NCI-H1694 (cell line): ENCODE data around the gene FAM53A.

Experiments used
- DNase-seq: peaks from one replicate; lab custom pipeline; 2025; lab: John Stamatoyannopoulos, UW

The FAM53A gene, protein sequence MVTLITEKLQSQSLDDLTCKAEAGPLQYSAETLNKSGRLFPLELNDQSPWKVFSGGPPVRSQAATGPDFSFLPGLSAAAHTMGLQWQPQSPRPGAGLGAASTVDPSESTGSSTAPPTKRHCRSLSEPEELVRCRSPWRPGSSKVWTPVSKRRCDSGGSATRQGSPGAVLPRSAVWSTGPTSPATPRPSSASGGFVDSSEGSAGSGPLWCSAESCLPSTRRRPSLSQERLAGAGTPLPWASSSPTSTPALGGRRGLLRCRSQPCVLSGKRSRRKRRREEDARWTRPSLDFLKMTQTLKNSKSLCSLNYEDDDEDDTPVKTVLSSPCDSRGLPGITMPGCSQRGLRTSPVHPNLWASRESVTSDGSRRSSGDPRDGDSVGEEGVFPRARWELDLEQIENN

DNA sequence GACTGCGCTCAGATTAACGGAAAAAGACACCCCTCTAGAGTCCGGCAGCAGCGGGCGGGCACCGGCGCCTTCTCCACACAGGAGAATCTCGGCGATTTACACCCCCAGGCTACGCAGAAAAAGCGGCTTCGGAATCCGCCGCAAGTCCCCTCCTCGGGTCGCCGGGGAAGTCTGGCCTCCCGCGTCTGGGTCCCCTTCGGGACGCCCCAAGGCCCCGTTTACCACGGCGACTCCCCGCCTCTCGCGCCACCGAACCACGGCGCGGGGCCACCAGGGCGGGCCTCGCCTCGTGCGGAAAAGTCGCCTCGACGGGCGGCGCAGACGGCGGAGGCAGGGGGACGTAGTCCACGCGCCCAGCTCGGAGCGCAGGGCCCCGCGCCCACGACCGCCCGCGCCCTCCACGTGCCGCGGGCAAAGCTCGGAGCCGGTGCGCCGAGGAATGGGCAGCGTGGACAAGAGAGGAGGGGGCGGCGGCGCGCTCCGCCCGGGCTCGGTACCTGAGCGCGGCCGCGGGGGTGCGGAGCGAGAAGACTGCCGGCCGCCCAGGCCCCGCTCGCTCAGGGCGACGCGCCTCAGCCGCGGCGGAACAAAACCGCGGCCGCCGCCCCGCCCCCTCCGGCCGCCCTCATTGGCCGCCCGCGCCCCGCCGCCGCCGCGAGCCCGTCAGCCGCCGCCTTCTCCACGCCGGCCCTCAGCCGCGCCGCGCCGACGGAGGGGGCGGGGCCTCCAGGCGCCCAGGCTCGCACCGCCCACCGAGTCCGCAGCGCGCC is at the start of gene FAM53A:
TSS of gene FAM53A (minus strand) at position 578 of the 770 bp plus-strand sequence. CDS start 15,572 bp downstream, outside the sequence.
- DNase-seq = no peak

DNA sequence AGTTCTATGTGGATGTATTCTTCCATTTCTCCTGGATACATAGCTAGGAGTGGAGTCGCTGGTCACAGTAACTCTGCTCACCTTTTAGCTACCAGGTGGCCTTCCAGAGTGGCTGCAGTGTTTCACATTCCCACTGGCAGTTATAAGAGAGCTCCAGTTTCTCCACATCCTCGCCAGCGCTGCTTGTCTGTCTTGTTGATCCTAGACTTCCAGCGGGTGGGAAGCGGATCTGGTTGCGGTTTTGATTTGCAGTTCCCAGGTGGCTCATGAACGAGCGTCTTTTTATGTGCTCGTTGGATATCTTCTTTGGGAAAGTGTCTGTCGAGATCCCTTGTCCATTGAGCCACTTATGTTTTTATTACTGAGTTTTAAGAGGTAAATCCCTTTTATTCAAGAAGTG is 48.8 kb upstream of the FAM53A start:
- DNase-seq = no peak

DNA sequence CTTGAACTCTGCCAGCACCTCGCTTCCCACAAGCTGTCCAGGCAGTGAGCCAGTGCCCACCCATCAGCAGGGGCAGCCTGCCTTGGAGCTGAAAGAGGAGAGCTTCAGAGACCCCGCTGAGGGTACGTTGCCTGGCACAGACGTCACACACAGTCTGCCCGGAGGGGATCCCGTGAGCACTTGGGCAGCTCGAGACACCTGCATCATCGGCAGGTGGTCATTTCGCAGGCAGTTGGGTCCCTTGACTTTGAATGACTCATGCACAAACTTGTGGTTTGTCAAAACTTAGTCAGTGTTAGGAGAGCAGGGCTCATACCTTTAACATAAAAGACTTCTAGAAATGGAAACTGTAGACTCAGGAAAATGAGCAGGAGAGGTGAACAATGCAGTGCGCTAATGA is 47.1 kb upstream of the FAM53A start:
- DNase-seq = no peak

DNA sequence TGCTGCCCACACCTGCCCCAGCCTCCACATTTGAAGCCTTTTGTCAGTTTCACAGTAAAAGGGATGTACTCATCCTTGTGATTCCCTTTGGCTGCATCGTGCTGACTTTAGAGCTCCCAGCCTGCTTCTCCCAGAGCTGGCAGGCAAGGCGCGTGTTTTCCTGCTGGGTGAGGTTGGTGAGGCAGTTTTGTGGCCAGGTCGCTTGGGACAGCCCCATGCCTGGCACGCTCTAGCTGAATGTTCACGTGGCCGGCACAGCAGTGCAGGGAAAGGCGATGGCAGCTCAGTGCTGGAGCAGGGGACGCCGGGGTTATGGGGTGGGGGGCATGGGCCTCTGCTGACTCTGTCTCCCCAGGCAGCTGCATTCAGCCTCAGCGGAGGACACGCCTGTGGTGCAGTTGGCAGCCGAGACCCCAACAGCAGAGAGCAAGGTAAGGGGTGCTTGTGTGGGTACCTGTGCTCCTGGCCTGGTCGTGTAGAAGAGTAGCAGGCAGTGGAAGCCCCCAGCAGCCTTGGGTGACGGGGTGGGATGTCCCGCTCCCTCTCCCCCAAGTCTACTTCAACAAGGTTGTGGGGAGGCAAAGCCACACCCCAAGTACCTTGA is 46.5 kb upstream of the FAM53A start:
- no peak for DNase-seq

DNA sequence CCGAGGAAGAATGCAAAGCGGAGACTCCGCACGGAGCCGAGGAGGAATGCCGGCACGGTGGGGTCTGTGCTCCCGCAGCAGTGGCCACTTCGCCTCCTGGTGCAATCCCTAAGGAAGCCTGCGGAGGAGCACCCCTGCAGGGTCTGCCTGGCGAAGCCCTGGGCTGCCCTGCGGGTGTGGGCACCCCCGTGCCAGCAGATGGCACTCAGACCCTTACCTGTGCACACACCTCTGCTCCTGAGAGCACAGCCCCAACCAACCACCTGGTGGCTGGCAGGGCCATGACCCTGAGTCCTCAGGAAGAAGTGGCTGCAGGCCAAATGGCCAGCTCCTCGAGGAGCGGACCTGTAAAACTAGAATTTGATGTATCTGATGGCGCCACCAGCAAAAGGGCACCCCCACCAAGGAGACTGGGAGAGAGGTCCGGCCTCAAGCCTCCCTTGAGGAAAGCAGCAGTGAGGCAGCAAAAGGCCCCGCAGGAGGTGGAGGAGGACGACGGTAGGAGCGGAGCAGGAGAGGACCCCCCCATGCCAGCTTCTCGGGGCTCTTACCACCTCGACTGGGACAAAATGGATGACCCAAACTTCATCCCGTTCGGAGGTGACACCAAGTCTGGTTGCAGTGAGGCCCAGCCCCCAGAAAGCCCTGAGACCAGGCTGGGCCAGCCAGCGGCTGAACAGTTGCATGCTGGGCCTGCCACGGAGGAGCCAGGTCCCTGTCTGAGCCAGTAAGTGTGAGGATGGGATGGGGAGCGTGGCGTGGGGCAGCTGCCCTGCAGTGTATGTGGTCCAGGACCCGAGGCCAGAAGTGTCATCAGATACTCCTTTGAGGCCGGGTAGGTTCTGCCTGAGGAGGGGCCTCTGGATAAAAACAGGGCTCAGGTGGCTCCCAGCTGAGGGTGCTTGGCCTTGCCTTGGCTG is 44.2 kb upstream of the FAM53A start:
- DNase-seq = no peak

DNA sequence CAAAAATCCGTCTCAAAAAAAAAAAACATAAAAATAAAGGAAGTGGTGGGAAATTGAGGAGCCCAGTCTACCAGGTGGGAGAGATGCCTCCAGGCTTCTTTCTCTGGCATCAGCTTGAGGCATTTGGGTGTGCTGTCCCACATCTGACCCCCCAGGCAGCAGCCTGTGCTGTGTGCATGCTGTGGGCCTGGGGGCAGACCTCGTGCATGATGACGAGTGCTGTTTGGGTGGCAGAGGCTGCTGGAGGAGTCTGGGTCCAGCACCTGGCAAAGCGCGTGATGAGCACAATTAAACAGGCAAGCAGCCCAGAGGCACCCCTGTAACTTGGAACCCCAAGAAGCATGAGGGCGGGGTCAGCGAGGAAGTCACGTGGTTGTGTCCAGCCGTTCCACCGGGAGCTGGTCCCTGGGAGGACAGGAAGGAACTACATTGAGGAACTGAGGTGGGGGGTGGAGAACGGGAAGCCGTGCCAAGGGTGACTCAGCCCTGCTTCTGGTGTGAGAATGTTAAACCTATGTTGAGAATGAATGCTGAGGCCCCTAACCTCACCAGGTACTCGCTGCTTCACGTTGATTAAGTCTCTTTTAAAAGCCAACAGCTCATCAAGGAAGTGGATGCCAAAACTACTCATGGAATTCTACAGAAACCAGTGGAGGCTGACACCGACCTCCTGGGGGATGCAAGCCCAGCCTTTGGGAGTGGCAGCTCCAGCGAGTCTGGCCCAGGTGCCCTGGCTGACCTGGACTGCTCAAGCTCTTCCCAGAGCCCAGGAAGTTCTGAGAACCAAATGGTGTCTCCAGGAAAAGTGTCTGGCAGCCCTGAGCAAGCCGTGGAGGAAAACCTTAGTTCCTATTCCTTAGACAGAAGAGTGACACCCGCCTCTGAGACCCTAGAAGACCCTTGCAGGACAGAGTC is 43.3 kb upstream of the FAM53A start:
- DNase-seq = no peak

DNA sequence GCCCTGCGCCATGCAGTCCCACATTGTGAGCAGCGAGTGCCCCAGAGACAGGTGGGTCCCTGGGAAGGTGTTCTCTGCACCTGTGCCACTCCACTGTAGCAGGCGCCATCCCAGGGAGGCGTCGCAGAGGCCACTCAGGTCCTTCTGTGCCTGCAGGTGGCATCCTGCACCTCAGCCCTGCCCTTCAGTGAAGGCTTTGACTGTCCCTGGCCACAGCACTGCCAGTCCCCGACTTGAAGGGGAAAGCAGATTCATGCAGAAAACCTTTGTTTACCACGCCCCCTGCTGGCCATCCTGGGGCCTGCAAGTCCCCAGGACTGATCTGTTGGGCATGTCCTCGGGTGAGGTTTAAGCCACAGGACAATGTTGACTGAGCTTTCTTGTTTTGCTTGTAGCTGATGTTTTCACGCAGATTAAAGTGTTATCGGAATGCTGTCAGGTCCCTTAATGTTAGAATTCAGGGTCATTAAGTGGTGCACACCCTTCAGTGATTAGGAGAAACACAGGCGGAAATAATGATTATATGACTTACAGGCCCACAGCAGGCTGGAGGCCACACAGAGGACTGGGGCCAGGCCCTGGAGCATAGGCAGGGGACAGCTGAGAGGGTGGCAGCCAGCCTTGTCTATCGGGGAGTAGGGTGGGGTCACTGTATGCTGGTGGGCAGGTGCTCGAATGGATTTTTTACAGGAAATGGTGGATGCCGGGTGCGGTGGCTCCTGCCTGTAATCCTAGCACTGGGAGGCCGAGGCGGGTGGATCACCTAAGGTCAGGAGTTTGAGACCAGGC is 42.2 kb upstream of the FAM53A start:
- DNase-seq = peak; percentile 72

DNA sequence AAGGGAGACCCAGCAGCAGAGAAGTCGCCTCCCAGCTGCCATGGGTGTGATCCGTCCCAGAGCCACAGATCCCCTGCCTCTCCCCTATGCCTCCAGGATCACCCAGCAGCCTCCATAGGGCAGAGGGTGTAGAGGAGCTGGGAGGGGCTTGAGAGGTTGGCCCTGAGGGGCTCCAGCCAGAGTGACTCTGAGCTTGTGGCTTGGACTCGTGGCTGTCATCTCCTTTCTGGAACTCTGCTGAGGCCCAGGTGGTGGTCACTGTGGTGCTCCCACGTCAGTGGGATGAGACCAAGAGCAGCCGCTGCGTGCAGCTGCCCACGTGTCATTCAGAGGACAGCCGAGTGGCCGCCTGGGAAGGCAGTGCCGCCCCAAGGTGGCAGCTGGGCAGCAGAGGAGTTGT is 41.4 kb upstream of the FAM53A start:
- no peak for DNase-seq

DNA sequence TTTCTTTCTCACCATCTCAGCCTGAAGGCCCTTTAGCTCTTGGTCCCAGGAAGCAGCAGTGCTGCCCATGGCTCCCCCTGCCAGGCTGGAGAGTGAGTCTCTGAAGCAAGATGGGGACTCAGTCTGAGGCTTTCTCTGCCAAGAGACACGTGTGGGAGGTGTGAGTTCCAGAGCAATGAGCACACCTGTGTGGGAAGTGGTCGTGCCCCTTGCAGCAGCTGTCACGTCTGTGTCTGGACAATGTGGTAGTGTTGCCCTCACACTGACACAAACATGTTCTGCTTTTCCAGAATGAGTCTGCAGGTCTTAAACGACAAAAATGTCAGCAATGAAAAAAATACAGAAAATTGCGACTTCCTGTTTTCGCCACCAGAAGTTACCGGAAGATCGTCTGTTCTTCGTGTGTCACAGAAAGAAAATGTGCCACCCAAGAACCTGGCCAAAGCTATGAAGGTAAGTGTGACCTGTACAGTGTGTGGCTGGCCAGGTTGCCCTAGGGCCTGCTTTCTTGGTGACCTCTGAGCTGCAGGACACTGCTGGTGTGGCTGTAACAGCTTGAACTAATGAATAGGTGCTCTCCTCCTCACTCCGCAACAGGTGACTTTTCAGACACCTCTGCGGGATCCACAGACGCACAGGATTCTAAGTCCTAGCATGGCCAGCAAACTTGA is 39.2 kb upstream of the FAM53A start:
- DNase-seq = no peak

DNA sequence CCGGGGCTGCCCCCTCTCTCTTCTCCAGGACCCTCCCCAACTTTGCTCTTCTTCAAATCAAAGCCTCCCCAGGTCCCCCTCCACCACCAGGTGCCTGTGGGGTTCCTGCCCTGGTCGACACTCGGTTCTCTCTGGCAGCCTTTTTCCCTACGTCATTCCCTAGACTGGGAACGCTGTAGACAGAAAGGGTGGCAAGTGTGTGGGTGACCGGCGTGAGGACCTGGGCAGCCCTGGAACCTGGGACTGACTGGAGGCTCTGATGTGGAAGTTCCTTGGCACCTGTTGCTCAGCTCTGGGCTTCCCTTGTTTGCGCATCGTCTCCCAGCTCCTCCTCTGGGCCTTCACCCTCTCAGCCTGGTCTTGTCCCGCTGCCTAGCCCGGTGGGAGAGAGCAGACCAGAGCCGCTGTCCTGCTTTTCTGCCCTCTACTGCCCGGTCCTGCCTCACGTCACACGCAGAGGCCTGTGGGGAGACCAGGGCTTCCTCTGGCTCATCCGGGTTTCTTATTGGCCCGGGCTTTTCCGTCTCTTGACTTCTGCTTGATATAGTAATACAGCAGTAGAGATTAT is 38.5 kb upstream of the FAM53A start:
- DNase-seq = no peak

DNA sequence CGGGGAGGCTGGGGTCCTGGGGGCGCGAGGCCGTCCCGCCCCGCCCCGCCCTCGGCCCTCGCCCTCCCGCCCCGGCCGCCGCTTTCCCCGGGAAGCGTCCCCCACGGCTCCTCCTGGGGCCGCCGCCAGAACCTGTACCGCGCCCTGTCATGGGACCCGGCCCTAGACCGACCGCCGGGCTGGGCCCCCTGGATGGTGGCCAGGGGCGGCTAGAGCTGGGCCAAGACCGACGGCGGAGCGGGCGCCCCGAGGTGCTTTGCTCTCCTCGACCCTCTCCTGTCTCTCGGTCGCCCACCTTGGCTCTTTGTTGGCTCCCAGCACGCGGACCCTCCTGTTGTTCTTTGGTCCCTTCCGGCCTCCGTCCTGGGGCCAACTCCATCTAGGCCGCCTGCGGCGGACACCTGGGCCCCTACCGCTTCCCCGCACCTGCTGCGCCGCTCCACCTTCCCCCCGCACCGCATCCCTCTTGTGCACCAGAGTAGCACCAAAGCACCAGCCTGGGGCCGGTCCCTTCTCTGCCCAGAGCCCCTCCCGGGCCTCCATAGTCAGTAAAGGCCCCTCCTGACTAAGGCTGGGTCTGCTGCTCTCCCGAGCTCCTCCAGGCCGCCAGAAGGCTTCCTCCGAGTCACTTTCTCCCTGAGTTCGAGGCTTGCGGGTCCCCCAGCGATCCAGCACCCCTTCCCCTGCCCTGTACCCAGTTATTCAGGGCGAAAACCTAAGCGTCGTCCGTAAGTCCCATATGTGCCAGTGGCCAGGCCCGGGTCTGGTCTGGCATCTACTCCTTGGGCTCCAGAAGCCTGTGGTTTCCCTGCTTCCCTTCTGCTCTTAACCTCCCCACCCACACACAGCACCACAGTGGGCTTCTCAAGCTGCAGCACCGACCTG is 37.8 kb upstream of the FAM53A start:
- DNase-seq = no peak

DNA sequence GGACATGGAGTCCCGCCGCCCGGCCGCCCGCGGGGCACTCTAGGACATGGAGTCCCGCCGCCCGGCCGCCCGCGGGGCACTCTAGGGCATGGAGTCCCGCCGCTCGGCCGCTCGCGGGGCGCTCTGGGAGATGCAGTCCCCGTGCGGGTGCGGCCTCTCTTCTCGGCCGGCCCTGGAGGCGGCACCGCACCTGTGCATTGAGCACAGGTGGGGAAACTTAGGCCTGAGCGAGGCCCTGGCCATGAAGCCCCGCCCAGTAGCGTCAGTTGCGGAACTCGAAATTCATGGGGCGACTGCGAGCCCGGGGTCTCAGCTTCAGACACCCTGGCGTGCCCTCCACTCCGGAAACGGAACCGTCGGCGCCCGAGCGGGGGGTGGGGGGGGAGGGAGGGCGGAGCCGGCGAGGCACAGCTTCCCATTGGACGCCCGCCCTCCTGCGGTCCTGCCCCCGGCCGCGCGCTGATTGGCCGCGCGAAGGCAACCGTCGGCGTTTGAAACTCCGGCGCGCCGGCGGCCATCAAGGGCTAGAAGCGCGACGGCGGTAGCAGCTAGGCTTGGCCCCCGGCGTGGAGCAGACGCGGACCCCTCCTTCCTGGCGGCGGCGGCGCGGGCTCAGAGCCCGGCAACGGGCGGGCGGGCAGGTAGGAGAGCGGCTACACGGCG is 37.0 kb upstream of the FAM53A start, which contains the start of the genes TACC3 and TMEM129:
TSS of gene TACC3 (plus strand) at position 519 of the 663 bp plus-strand sequence. CDS start 1,901 bp downstream, outside the sequence.
TSS of gene TMEM129 (minus strand) at position 321 of the 663 bp plus-strand sequence. CDS start 486 bp downstream, outside the sequence.
- DNase-seq = peak; percentile 59

DNA sequence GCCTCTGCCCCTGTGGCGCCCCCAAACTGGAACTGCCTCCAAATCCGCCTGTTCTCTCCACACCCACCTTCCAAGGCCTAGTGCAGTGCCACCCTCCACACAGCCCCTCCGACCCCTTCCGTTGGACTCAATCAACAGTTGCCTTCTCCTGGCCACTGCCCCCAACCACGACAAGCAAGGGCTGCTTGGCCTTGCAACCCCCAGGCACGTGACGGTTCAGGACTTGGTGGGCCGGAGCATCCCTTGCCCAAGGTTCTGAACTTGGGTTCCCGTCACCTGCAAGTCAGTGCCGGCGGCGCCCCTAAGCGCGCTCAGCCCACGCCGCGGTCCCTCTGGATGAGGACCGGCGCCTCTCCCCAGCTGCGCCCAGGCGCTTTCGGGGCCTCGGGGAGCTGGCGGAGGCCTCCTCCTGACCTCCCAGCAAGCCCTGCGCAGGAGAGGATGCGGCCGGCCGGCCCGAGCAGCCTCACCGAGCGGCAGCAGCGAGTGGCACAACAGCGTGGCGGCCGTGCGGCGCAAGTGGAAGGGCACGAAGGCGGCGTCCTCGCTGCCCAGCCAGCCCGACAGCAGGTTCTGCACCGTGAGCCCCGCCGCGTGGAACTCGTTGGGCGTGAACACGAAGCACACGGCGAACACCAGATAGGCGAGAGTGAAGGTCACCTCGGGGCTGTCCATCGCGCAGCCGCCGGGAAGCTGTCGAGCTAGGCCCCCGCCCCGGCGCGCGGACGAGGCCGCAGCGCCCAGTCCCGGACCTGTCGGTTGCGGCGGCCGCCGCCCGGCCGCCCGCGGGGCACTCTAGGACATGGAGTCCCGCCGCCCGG is 36.3 kb upstream of the FAM53A start:
- DNase-seq = no peak

DNA sequence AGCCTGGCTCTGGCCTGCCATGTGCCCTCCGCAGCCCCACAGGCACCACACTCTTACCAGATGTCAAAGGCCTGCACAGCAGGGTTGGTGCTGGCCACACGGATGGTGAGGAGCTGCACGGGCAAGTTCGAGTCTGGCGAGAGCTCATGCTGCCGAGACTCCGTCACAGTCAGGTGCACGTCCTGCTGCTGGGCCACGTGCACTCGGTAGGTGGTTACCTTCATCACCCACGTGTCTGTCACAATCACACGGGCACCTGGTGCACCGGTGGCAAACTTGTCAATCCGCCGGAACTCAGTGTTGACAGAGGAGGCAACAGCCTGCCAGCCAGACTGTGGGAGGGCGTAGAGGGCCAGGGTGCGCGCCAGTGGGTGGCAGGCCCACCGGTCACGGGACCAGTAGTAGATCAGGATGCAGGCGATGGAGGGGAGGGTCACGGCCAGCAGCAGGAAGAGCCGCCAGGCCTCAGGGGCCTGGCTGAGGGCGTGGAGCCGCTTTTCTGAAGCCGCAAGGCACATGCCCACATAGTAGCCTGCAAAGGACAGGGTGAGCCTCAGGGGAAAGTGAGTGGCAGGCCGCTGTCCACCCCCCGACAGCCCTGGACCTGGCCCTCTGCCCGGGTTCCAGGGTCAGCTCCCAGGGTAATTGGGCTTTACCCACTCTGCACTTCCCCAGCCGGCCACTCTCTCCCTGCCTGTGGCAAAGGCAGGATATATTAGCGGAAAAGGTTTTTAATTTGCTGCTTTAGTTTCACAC is 34.2 kb upstream of the FAM53A start:
- no peak for DNase-seq
